IMR-90 (cell line): ENCODE measurements around the gene ANKLE2.

Experiments used
- BHLHE40 ChIP-seq: fragments of 150-350 bp; IDR thresholded peaks from 2 replicates; pipeline ENCODE4 v1.6.1; 2016; ENCODE audit warnings: mild to moderate bottlenecking, low read depth, low read length
- CHD1 ChIP-seq: IDR thresholded peaks from 2 replicates; pipeline ENCODE4 v1.6.1; 2012; ENCODE audit warnings: low read depth, low read length, improper control_type of control experiment
- MAZ ChIP-seq: IDR thresholded peaks from 2 replicates; pipeline ENCODE4 v1.6.1; 2012; ENCODE audit warnings: low read depth, mild to moderate bottlenecking, low read length, improper control_type of control experiment, moderate library complexity, borderline replicate concordance
- NFE2L2 ChIP-seq: fragments of 150-350 bp; IDR thresholded peaks from 2 replicates; pipeline ENCODE4 v1.6.1; 2016; ENCODE audit warnings: low read depth, mild to moderate bottlenecking, low read length
- POLR2A ChIP-seq: IDR thresholded peaks from 2 replicates; pipeline ENCODE4 v1.6.1; 2012; ENCODE audit warnings: mild to moderate bottlenecking, low read depth, low read length
- RAD21 ChIP-seq: IDR thresholded peaks from 2 replicates; pipeline ENCODE4 v1.6.1; 2012; ENCODE audit warnings: low read length, improper control_type of control experiment
- RFX5 ChIP-seq: IDR thresholded peaks from 2 replicates; pipeline ENCODE4 v1.8.0; 2012; ENCODE audit warnings: low read depth, mild to moderate bottlenecking, low read length, moderate library complexity
- SMC3 ChIP-seq: fragments of 150-350 bp; IDR thresholded peaks from 2 replicates; pipeline ENCODE4 v1.6.1; 2016; ENCODE audit warnings: low read depth, mild to moderate bottlenecking, antibody characterized with exemption, low read length, moderate library complexity
- TF ChIP-seq, protein P1 (sequence below): fragments of 150-350 bp; IDR thresholded peaks from 2 replicates; pipeline ENCODE4 v1.6.1; 2017; ENCODE audit warnings: mild to moderate bottlenecking, antibody characterized with exemption, low read length, low read depth
- TF ChIP-seq, protein P2 (sequence below): conservative IDR thresholded peaks from 2 replicates; pipeline ENCODE4 v1.5.1; 2012; ENCODE audit warnings: mild to moderate bottlenecking, low read depth, low read length, improper control_type of control experiment

DNA sequence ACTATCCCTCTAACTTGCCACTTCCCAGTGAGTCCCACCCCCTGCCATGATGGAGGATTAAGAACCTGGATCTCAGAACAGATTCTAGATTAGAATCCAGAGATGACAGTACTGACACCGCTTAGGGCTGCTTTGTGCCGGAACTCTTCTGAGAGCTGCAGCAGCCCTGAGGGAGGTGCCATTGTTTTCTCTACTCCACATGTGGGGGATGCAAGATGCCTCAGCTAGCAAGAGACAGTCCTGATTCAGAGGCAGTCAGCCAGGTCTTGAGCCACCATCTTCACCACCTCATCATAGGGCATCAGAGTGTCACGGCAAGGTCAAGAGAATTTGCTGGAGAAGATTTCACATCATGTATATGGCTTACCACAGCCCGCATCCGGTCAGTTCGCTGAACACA lies 54.4 kb downstream of the ANKLE2 start:
- TF ChIP-seq, protein P1, sequence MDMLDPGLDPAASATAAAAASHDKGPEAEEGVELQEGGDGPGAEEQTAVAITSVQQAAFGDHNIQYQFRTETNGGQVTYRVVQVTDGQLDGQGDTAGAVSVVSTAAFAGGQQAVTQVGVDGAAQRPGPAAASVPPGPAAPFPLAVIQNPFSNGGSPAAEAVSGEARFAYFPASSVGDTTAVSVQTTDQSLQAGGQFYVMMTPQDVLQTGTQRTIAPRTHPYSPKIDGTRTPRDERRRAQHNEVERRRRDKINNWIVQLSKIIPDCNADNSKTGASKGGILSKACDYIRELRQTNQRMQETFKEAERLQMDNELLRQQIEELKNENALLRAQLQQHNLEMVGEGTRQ = no peak
- TF ChIP-seq, protein P2, sequence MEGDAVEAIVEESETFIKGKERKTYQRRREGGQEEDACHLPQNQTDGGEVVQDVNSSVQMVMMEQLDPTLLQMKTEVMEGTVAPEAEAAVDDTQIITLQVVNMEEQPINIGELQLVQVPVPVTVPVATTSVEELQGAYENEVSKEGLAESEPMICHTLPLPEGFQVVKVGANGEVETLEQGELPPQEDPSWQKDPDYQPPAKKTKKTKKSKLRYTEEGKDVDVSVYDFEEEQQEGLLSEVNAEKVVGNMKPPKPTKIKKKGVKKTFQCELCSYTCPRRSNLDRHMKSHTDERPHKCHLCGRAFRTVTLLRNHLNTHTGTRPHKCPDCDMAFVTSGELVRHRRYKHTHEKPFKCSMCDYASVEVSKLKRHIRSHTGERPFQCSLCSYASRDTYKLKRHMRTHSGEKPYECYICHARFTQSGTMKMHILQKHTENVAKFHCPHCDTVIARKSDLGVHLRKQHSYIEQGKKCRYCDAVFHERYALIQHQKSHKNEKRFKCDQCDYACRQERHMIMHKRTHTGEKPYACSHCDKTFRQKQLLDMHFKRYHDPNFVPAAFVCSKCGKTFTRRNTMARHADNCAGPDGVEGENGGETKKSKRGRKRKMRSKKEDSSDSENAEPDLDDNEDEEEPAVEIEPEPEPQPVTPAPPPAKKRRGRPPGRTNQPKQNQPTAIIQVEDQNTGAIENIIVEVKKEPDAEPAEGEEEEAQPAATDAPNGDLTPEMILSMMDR = no peak
- TF ChIP-seq RAD21 (no peak), SMC3 (no peak), POLR2A (no peak), RFX5 (no peak), MAZ (no peak), CHD1 (no peak), BHLHE40 (no peak), NFE2L2 (no peak)
